GM13976 (cell line): Measurements from ENCODE around the gene APOM.

Source experiments
- DNase-seq: peaks from one replicate; pipeline ENCODE4 v3.0.0; 2012; ENCODE audit warnings: low spot score
- CTCF ChIP-seq: IDR thresholded peaks from 2 replicates; pipeline ENCODE4 v1.5.1; 2012; ENCODE audit warnings: borderline replicate concordance, mild to moderate bottlenecking; ENCODE audit not compliant: insufficient read depth; ENCODE audit errors: extremely low read depth, missing control alignments, control extremely low read depth
- in situ Hi-C: fragments of 300-500 bp; cut with MboI; formaldehyde crosslinking; loops from one replicate; pipeline ENCODE4 v1.12.0; 2022; ENCODE audit warnings: low sequenced_read_pairs, mixed read lengths, inconsistent platforms; ENCODE audit not compliant: unreplicated experiment

APOM gene

GRCh38 chr6:31687321-31687720 lies 31.6 kb downstream of the APOM start:
- DNase-seq = no peak
- in situ Hi-C loops = loop anchor here (10.0 kb wide), 1 partner anchor 267 kb away; the partner anchor contains the start of genes NELFE and SKIC2
- TF ChIP-seq CTCF = no peak

DNA sequence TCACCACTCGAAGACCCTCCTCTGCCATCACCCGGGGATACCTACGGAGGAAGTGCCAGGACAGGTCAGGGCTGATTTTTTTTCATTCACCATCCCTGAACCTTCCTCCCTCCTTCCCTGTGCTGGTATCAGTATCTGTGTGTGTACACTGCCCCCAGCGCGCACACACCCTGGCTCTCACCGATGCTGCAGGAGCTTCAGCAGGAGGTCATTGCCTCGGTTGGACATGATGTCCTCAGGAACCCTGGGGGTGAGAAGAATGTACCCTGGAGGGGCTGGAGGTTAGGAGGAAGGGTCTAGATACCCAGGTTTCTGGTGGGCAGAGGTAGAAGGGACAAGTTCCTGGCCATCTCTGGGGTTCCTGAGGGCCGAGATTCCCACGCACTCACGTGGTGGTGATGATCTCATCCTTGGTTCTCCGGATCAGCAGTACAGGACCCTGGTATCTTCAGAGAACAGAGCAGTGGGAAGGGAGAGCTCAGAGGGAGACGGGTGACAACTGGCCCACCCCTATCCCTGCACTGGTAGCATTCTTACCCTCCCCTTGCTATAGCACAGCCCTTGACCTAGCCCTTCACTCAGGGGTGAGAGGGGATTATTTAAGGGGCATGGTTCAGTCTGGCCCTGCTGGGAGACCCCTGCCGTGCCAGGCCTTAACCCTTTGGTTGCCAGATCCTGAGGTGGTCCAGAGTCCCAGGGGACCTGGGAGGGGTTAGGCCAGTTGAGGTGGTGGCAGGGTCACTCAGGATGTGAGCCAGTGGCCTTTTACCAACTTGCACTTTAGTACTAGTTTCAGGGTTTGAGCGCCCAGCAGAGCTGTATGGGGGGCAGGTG lies 32.4 kb downstream of the APOM start:
- in situ Hi-C loops = loop anchor here (10.0 kb wide), 1 partner anchor 267 kb away; the partner anchor contains the start of genes NELFE and SKIC2
- TF ChIP-seq CTCF = no peak
- no peak for DNase-seq

GRCh38 chr6:31689249-31690110 lies 33.8 kb downstream of the APOM start:
- in situ Hi-C loops = loop anchor here (10.0 kb wide), 1 partner anchor 265 kb away; the partner anchor contains the start of genes NELFE and SKIC2

DNA sequence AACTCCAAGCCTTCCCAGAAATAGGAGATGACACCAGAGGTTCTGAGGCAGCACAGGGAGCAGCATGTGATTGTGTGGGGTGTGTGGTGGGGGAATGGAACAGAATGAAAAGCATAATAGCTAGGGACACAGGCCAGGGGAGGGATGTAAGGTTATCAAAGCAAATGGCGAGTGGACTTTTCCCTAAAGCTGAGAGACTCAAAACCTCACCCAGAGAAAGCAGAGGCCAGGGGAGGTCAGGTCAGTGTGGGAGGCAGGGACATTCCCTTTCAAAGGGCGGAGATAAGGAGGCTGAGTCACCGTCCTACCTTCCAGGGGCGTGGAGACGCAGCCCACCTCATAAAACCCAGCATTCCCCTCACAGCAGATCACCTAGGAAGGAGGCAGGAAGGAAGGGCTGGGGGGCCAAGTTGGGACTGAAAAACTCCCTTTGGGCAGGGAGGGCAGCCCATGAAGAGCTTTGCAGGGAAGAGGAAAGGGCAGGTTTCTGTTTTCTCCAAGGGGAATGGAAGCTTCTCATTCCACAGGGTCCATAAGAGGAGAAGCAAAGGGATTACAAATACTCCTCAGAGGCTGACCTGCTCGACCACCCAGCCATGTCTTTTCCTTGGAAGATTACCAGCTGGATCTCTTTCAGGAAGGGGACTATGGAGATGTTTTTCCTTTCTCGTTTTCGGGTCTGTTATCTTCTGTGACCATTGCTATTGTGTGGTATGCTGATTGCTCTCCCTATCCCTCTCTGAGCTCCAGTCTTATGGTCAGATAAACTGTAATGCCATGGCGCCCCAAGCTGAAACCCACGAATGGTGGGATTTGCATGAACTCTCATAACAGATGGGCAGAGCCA lies 34.8 kb downstream of the APOM start:
- TF ChIP-seq CTCF = no peak
- DNase-seq = peak; percentile 29
- in situ Hi-C loops = no loop called here

More at GRCh38 chr6:31689249-31690110, 33.8 kb downstream of the APOM start:
- peak; percentile 29 for TF ChIP-seq CTCF
- peak; percentile 46 for DNase-seq

- DNase-seq = no peak
- in situ Hi-C loops = no loop called here
- TF ChIP-seq CTCF = no peak
Measured at GRCh38 chr6:31691078-31691463, 35.4 kb downstream of the APOM start.
